ENCODE results near the gene ZAP70.

Gene ZAP70

DNA sequence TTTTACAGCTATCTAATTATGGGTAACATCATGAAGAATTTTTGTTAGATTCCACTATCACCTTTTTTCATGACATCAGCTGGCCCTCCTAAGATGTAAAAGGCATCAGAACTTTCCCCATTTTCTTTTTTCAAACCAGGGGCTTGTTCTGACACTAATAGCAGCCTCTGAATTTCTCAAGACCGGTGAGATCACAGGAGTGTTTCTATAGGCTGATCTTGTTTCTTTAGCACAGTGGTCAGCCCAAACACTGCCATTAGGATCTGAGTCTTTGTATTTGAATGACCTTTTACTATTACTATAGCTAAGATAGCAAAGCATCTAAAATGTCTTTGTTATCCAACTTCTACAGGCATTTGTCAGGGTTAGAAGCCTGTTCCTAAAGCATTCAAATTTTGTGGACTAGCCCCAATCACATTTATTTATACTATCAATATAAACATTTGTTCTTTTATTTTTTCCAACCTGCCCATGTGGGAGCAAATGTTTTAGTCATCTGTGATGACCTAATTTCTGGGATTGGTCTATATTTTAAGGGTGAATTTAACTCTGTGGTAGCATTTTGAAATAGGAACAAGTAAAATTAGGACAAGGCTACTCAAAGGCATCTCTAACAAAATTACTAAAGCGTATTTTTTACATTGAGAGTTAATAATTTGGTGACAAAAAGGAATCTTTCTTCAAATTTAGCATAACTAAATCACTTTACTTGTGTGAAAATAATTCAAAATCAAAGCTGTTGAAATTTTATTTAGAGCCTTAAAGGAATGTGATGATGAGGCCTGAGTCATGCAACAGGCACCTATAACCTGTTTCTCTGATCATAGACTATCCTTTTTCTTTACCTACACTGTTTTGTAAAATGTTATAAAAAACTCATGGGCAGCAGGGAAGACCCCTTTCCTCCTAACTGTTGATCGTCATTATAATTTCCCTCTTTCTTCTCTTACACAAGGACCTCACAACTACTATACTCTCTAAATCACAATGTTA, 39.3 kb downstream of the ZAP70 start:
- DNase-seq (ENCODE audit: low spot score) = no peak

DNA sequence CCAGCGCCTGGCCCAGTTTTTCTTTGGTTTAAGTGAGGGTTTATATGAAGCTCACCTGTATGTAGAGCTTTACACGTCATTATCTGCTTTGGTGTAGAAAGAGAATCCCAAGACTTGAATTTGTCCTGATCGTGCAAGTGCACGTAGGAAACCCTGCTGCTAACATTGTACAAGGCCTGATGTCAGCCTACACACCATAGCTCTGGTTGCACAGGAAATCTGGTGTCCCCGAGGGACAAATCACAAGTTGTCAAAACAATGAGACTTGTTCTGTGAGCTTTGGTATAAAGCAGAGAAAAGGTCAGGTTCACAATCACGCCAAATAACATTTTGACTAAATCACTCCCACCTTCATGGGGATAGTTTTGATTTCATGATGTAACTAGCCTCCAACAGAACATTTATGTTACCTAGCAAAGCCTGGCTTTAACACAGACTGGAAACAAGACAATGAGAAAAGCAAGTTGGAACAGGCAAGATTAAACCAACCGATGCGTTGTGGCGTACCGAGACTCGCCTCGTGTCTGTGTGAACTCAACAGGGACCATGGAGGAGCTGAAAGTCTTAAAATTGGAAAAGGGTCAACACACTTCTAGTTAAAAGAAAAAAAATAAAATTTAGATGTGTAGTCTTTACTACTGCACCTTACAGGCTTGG, 41.4 kb downstream of the ZAP70 start:
- no peak for DNase-seq (ENCODE audit: low spot score)

- no peak for DNase-seq (ENCODE audit: low spot score)
Observed at GRCh38 chr2:97755491-97755890, 42.1 kb downstream of the ZAP70 start.

DNA sequence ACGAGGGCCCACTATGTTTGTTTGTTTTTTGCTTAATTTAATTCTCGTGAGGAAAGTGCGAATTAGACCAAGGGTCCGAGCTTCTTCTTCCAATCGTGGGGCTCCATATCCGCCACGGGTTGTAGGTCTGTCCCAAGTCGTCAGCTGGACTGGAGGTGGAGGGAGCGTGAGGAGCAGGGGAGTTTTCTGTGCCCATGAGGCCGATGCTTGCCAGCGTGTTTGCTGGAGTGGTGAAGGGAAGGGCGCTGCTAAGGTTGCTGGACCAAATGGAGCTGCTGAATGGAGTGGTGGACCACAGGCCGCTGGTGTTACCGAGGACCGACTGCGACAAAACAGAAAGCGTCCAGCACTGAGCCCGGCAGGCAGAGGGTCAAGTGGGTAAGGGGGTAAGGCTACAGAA, 43.7 kb downstream of the ZAP70 start:
- DNase-seq (ENCODE audit: low spot score) = no peak

GRCh38 chr2:97758131-97758705, 44.8 kb downstream of the ZAP70 start:
- DNase-seq (ENCODE audit: low spot score) = no peak

- DNase-seq (ENCODE audit: low spot score) = no peak
Observed at GRCh38 chr2:97759727-97760407, 46.5 kb downstream of the ZAP70 start.

DNA sequence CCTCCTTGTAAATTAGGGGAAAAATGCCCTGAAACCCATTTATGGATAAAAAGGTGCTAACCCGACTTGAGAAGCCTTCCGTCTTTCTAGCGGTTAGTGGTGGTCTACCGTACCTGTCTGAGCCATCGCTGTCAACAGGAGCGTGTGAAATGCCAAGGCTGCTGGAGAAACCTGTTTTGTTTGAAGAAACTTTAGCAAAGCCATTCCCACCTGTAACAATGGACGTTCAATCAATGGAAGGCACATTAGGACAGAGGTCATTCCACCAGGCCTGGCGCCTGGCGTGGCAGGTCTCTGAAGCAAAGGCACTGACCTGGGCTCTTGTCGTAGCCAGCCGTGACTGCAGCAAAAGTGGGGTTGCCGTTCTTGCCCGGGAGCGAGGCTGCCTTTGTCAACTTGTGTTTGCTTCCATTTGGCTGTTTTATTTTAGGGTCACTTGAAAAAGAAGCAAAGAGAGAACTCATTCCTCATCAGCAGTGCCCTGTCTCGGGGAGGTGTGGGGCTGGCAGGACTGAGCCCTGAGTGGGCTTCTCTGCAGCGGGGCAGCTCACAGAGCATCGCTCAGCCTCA, 47.2 kb downstream of the ZAP70 start:
- DNase-seq (ENCODE audit: low spot score) = no peak

DNA sequence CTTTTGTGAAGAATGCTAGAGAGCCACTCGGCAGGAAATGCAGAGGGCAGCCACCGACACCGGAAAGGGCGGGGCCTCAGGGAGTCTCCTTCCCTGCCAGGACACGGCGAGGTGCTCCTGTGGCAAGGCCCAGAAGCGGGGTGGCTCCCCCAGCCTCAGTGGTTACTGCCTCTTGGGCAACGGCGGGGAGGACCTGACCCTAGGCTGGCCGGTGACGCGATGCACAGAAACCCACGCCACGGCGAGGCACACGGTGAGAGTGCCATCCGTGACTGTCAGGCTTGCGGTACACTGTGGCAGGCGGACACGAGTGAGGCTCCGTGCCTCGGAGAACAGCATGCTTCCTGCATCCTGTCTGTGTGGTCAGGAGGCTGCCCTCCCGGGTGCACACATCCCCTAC, 47.8 kb downstream of the ZAP70 start:
- no peak for DNase-seq (ENCODE audit: low spot score)

- no peak for DNase-seq (ENCODE audit: low spot score)
Observed at GRCh38 chr2:97763176-97763845, 49.9 kb downstream of the ZAP70 start.

- DNase-seq (ENCODE audit: low spot score) = no peak
Observed at GRCh38 chr2:97764559-97765263, 51.3 kb downstream of the ZAP70 start.

DNA sequence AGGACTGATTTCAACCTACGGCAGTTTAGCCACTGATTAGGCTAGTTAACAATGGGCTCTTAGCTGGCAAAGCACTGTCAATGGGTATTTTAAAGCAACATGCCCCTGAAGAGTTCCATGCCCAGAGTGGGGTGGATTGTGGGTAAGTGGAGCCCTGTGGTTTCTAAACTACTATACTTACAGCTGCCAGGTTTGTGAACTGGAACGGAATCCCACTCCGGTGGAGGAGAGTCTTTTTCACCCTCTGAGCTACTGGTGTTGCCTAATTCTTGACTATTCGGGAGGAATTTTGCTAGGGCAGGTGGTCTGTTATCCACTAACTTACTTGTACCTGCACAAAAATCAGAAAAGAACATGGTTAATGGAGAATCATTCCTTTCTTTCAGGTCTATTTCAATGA, 52.6 kb downstream of the ZAP70 start:
- DNase-seq (ENCODE audit: low spot score) = no peak

- no peak for DNase-seq (ENCODE audit: low spot score)
Observed at GRCh38 chr2:97766567-97766966, 53.2 kb downstream of the ZAP70 start.

GRCh38 chr2:97769308-97769707, 55.9 kb downstream of the ZAP70 start:
- DNase-seq (ENCODE audit: low spot score) = no peak

- DNase-seq (ENCODE audit: low spot score) = no peak
Observed at GRCh38 chr2:97769711-97770110, 56.3 kb downstream of the ZAP70 start.

DNA sequence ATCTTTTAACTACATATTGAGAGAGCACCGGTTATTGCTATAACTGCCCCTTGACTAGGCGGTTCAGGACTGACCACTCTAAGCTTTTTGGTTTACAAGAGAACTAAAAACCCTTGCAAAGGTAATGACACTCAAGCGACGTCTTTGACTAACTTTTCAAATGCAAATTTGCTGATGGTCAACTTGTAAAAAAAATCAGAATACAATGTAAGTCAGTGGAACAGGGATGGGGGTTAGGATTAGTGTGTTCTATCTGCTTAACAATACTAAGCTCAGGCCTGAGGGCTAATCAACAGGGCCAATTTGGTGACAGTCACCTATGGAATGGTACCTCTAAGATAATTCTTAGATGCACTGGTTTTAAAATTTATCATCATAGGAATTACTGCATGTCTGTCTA, 57.1 kb downstream of the ZAP70 start:
- DNase-seq (ENCODE audit: low spot score) = no peak

DNA sequence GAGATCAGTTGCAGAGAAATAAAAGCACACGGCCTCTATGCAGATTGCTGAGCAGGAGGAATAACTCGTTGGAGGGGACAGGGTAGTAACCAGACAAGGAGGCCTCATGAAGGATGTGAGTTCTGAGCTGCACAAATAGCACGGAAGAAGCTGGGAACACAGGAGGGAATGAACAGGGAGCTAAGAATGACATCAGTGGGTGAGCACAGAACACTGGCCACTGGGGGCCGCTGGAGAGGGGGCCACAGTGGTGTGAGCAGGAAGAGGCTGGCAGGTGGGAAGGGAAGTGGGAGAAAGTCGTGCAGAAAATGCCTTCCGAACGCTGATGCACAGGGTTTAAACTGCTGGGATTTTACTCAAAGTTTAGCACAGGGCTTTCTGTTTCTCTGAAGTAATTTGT, 61.0 kb downstream of the ZAP70 start:
- peak; percentile 28 for DNase-seq (ENCODE audit: low spot score)

- DNase-seq (ENCODE audit: low spot score) = no peak
Observed at GRCh38 chr2:97775074-97775473, 61.7 kb downstream of the ZAP70 start.

DNA sequence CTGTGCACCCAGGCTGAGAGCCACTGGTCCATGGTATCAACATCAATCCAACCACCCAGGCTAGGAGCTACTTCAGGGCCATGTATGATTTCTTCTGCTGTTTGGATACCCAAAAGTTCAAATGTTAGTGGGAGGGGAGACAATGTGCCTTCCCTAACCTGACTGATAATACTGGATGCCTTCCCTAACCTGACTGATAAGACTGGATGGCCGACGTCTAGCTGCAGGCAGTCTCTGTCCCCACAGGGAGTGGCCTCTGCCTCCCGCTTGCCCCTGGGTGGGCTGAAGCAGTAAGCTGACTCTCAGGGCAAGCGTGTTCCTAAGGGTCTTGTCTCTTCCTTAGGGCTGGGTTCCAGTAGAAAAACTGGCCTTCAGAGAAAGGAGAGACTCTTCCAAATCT, 65.8 kb downstream of the ZAP70 start:
- DNase-seq (ENCODE audit: low spot score) = no peak

- no peak for DNase-seq (ENCODE audit: low spot score)
Observed at GRCh38 chr2:97781981-97782380, 68.6 kb downstream of the ZAP70 start.

DNA sequence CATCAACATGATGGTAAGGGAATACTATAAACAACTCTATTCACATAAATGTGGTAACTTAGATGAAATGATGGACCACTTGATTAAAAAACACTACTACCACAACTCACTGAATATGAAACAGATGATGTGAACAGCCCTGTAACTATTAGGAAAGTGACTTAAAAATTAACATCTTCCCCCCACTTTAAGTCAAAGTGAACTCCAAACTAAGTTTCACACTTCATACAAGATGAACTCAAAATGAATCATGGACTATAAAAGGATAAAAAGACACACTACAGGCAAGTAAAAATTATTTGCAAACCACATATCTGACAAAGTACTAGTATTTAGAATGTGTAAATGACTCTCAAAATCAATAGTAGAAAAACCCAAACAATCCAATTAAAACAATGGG, 71.6 kb downstream of the ZAP70 start:
- no peak for DNase-seq (ENCODE audit: low spot score)

GRCh38 chr2:97785818-97786217, 72.4 kb downstream of the ZAP70 start:
- DNase-seq (ENCODE audit: low spot score) = no peak

Measured in hepatic stellate cell (primary cell).